HG02759 (cell line): Measurements from ENCODE around the gene ZNF226.
A peak's percentile ranks its signal among the peaks of the same experiment; 100 is the strongest.
"Not testable (repeated sequence)": the region's sequence is repeated elsewhere in the genome, so short reads cannot be mapped to it uniquely, and the experiment has no call there.

Experiments
- ATAC-seq: cut with Tn5 transposase; IDR thresholded peaks from one replicate; pipeline ENCODE4 v1.9.1; 2021; ENCODE audit warnings: mild to moderate bottlenecking, moderate library complexity; ENCODE audit not compliant: unreplicated experiment

The ZNF226 gene

DNA sequence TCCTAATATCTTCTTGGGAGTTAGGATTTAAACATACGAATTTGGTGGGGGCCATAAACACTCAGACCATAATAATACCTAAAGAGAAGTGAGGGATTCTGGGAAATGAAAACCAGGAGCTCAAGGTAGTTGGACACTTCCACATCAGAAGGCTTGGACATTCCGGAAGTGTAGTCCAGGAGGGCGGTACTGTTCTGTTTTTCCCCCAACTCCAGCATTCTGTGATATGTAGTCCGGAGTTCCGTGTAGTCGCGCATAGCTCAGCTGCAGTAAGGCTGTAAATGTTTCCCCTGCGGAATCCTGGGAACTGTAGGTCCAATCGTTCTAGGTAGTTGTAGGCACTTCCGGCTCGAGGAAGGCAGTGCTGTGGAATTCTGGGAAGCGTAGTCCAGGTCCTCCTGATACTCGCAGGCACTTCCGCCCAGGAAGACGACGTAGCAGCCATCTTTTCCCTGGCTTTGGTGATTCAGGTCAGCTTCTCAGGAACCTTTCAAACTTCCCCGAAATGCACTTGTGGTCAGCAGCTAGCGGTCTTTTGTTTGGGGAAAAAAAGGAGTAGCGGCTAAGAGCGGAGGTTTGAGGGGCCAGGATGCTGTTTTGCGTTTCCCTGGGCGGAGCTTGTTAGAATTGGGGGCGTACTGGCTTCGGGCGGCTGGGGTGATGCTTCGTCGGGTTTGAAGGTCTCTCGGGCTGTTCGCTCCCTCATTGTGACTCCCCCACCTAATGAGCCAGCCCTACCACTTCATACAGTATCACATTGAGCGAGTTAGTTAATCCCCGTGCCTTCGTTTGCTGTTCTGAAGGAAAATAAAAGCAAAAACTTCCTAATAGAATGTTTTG lies at the start of gene ZNF226:
TSS of gene ZNF226 (plus strand) at position 428 of the 840 bp plus-strand sequence. CDS start 4,981 bp downstream, outside the sequence.
- peak; percentile 92 for ATAC-seq

DNA sequence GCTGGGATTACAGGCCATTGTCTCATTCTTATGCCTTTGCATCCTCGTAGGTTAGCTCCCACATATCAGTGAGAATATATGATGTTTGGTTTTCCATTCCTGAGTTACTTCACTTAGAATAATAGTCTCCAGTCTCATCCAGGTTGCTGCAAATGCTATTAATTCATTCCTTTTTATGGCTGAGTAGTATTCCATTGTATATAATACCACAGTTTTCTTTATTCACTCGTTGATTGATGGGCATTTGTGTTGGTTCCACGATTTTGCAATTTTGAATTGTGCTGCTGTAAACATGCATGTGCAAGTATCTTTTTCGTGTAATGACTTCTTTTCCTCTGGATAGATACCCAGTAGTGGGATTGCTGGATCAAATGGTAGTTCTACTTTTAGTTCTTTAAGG lies 43.7 kb upstream of the ZNF226 start:
- ATAC-seq: not testable (repeated sequence)

GRCh38 chr19:44131955-44132354 lies 32.9 kb upstream of the ZNF226 start:
- no peak for ATAC-seq

DNA sequence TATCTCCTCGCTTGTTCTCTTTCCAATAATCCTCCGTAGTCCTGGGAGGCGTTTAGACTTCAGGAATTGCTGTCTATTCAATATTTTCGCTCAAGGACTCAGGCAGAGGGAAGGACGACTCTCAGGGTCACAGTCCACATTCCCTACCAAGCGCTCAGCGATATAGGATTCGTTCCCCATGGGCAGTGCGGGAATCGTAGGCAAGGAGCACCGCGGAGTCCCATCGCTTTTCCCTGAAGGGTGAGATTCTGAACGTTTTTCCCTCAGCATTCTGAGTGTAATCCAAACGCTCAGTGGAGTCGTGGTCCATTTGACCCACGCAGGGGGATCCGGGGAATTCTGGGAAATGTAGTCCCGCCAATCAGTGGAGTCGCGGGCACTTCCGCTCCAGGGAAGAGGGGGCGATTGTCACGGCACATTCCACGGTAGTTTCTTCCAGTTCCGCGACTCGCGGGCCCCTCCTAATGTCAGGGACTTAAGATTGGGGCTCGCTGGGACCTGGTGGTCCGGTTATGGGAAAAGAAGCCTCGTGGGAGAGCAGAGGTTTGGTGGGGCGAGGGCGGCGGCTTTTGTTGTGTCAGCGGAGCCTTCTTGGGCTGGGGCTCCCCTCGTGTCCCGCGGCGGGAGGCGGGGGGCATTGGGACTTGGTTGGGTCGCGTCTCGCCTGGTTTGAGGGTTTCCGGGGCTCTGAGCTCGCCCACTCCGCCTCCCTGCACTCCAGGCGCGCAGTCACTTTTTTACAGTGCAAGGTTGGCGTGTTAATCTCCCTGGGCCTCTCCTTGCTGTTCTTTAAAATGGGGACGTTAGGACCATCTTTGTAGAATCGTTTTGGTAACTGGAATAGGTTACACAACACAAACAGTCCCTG lies 23.5 kb upstream of the ZNF226 start, which contains the start of gene ZNF234:
TSS of gene ZNF234 (plus strand) at position 364 of the 868 bp plus-strand sequence. CDS start 3,079 bp downstream, outside the sequence.
- ATAC-seq: peak; percentile 94

GRCh38 chr19:44142059-44142433 lies 22.9 kb upstream of the ZNF226 start:
- ATAC-seq: no peak

GRCh38 chr19:44149776-44150175 lies 15.1 kb upstream of the ZNF226 start:
- ATAC-seq: no peak

- ATAC-seq: no peak
These were observed 13.4 kb upstream of the ZNF226 start for GRCh38 chr19:44151491-44151890.

DNA sequence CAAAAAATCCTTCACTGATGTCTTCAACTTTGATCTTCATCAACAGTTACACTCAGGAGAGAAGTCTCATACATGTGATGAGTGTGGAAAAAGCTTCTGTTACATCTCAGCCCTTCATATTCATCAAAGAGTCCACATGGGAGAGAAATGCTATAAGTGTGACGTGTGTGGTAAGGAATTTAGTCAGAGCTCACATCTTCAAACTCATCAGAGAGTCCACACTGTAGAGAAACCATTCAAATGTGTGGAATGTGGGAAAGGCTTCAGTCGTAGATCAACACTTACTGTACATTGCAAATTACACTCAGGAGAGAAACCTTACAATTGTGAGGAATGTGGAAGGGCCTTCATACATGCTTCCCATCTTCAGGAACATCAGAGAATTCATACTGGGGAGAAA lies 8.4 kb upstream of the ZNF226 start:
- ATAC-seq: no peak

DNA sequence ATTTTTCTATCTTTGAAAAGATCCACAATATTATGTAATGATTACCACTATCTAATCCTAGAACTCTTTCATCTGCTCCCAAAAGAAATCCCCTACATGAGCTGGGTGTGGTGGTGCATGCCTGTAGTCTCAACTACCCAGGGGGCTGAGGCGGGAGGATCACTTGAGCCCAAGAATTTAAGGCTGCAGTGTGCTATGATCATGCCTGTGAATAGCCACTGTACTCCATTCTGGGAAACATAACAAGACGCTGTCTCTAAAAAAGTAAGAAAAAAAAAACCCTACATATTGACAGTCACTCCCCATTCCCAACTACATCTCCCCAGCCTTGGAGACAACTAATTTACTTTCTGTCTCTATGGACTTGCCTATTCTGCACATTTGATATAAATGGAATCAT lies 1.1 kb upstream of the ZNF226 start:
- ATAC-seq: no peak

GRCh38 chr19:44164327-44164672 lies 600 bp upstream of the ZNF226 start:
- ATAC-seq: no peak

DNA sequence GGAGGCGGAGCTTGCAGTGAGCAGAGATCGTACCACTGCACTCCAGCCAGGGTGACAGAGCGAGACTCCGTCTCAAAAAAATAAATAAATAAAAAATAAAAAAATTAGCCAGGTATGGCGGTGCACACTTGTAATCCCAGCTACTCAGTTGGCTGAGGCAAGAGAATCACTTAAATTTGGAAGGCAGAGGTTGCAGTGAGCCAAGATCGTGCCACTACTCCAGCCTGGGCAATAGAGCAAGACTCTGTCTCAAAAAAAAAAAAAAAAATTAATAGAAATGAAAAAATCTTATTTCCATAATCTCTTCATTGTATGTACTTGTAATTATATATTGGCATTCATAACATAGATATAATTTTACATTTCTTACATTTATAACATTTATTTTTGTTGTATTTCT lies 5.8 kb downstream of the ZNF226 start:
- not testable (repeated sequence) for ATAC-seq

GRCh38 chr19:44176590-44176989 lies 11.7 kb downstream of the ZNF226 start:
- ATAC-seq: no peak

- ATAC-seq: no peak
These were observed 16.1 kb downstream of the ZNF226 start for GRCh38 chr19:44180968-44181367.

- ATAC-seq: no peak
These were observed 17.2 kb downstream of the ZNF226 start for GRCh38 chr19:44182145-44182544.

GRCh38 chr19:44190020-44190419 lies 25.1 kb downstream of the ZNF226 start:
- no peak for ATAC-seq

- no peak for ATAC-seq
These were observed 27.2 kb downstream of the ZNF226 start for GRCh38 chr19:44192127-44192526.

DNA sequence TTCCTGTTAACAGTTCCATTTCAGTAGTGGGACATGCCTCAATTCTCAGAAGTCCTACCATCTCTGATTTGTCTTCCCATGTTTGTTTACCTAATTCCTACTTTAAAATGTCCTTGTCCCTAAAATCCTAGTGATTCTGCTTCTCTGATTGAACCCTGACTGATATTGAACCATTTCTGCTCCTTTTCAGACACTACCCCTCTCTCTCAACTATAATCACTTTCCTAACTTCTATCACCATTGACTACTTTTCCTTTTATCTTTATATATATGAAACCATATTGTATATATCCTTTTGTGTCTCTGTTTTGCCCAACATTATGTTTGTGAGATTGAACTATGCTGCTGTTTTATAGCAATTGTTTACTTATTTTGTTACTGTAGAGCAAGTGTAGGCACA lies 31.9 kb downstream of the ZNF226 start:
- ATAC-seq: no peak

GRCh38 chr19:44202470-44202869 lies 37.6 kb downstream of the ZNF226 start:
- no peak for ATAC-seq

DNA sequence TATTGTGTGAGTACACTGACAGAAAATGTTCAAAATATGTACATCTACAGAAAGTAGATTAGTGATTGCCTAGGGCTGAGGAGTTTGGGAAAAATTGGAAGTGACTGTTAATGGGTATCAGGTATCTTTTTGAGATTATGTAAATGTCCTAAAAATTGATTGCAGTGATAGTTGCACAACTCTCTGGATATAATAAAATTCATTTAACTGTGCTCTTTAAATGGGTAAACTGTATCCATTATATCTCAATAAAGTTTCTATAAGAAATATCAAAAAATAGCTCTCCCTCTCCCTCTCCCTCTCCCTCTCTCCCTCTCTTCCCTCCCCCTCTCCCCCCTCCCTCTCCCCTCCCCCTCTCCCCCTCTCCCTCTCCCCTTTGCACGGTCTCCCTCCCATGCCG lies 38.1 kb downstream of the ZNF226 start:
- no peak for ATAC-seq

- ATAC-seq: not testable (repeated sequence)
These were observed 39.0 kb downstream of the ZNF226 start for GRCh38 chr19:44203877-44204276.

- no peak for ATAC-seq
These were observed 39.9 kb downstream of the ZNF226 start for GRCh38 chr19:44204772-44205171.
